Measurements from ENCODE around the gene LTK. TPM values are rescaled to one million over a fixed set of nuclear protein-coding genes. Genes with fewer than 3 reads are reported as not detected.

Gene LTK
- total and polyA plus RNA-seq, 2 of the 8 experiments (the other 6 are each of a cell fraction or from before 2014, with no cell fraction given), result 0.05 to 0.19 TPM

GRCh38 chr15:41556677-41557076 is 43.0 kb upstream of the LTK start:
- Histone ChIP-seq H3K79me1 (ENCODE audit: low read depth, low read length) (no peaks in the 10 kb centered on the region; the same call in none of the 2 replicates), H3K4me1 (replicated peaks in 1 of 4; ENCODE audit: control insufficient read depth in 3 of 4, insufficient read depth in 4 of 4, low read length in 3 of 4) (peaks cover 5 to 28% (median 22%) of the 10 kb centered on the region in 4 experiments), H3K18ac (ENCODE audit: extremely low read depth, low read length) (no peak overlapping the region), H3K23me2 (ENCODE audit: low read depth, low read length) (peaks cover 9% of the 10 kb centered on the region; the same call in 1 of the 2 replicates), H3K4me3 (ENCODE audit: extremely low read depth in 1 of 4, insufficient read depth in 2 of 4, low read depth in 3 of 4, low read length in 4 of 4) (no peak overlapping the region), H3K9me3 (ENCODE audit: insufficient read depth in 2 of 2, low read depth in 1 of 2, low read length in 1 of 2) (no peaks in the 10 kb centered on the region), H4K20me1 (replicated peaks in 1 of 2; ENCODE audit: control insufficient read depth in 1 of 2, insufficient read depth in 2 of 2, low read length in 2 of 2) (peaks cover 1 to 3% of the 10 kb centered on the region in 2 experiments), H3K79me2 (ENCODE audit: control insufficient read depth in 1 of 2, insufficient read depth in 2 of 2, low read length in 2 of 2) (peaks cover 0 to 21% of the 10 kb centered on the region in 2 experiments; a peak in 1 of 4 replicates), H2BK15ac (ENCODE audit: low read length) (no peak overlapping the region), H4K5ac (ENCODE audit: insufficient read length, low read depth, low read length) (no peak overlapping the region), H3K14ac (ENCODE audit: insufficient read length) (no peak overlapping the region), H3K27ac (ENCODE audit: low read depth, low read length) (no peak overlapping the region), H2BK120ac (replicated peaks; ENCODE audit: low read depth, low read length) (no peak overlapping the region), H3K27me3 (replicated peaks in 1 of 4; ENCODE audit: control insufficient read depth in 3 of 4, extremely low read depth in 1 of 4, insufficient read depth in 3 of 4, low read length in 3 of 4) (no peaks in the 10 kb centered on the region; a peak in 2 of 7 replicates), H3K23ac (ENCODE audit: insufficient read length) (no peak overlapping the region), H3K36me3 (ENCODE audit: control insufficient read depth in 2 of 4, insufficient read depth in 4 of 4, low read length in 3 of 4) (peaks cover 0 to 6% (median 0%) of the 10 kb centered on the region in 4 experiments; a peak in 1 of 8 replicates), H2AFZ (ENCODE audit: low read length) (no peak overlapping the region), H3K56ac (replicated peaks; ENCODE audit: insufficient read length, low read depth, low read length) (no peak overlapping the region), H4K91ac (replicated peaks; ENCODE audit: insufficient read length, low read length) (no peak overlapping the region), H2BK20ac (ENCODE audit: low read length) (no peak overlapping the region), H2BK5ac (ENCODE audit: low read depth, low read length) (no peak overlapping the region), H2AK5ac (ENCODE audit: low read depth, low read length) (no peak overlapping the region), H3K4ac (replicated peaks; ENCODE audit: insufficient read length, low read depth, low read length) (no peak overlapping the region), H4K8ac (ENCODE audit: extremely low read depth, insufficient read depth, low read length) (no peak overlapping the region), H2BK12ac (ENCODE audit: low read depth, low read length) (no peak overlapping the region), H3K4me2 (ENCODE audit: insufficient read depth in 1 of 2, low read depth in 2 of 2, low read length in 2 of 2) (no peak overlapping the region), H3K9ac (replicated peaks in 1 of 4; ENCODE audit: extremely low read depth in 1 of 4, low read depth in 3 of 4, low read length in 3 of 4) (no peak overlapping the region)
- TF ChIP-seq SIN3A (conservative IDR thresholded peaks at IDR 0.05 in 1 of 2, IDR thresholded peaks at IDR 0.05 in 1 of 2; ENCODE audit: low read depth in 1 of 2, low read length in 2 of 2) (no peak), MAX (IDR thresholded peaks at IDR 0.05) (no peak), RBBP5 (IDR thresholded peaks at IDR 0.05; ENCODE audit: borderline replicate concordance, low read depth, low read length) (no peak), CHD2 (IDR thresholded peaks at IDR 0.05; ENCODE audit: low read length) (no peak), SP2 (IDR thresholded peaks at IDR 0.05; ENCODE audit: low read length) (no peak), SIRT6 (IDR thresholded peaks at IDR 0.05; ENCODE audit: low read length) (no peak), CEBPB (IDR thresholded peaks at IDR 0.05; ENCODE audit: low read depth, low read length) (no peak), SRF (IDR thresholded peaks at IDR 0.05; ENCODE audit: low read depth, low read length) (no peak)
- 90% methylated on average over 3 of the region's 5 CpGs; no CpG with 5 or more reads in 1 of the 2 experiments for WGBS, 2 experiments (ENCODE audit: extremely low coverage in 1 of 2, insufficient coverage in 1 of 2, insufficient read length in 1 of 2, insufficient replicate concordance in 2 of 2, low coverage in 1 of 2, low lambda C conversion rate in 2 of 2, missing lambda C conversion rate in 1 of 2)
- DNase-seq (ENCODE audit: low read depth in 1 of 2, low spot score in 2 of 2), result no peak
- ChIA-PET CTCF (ENCODE audit: partially characterized antibody) (interaction anchor here (0.6 to 3.7 kb wide), 15 partner anchors 8 to 348 kb away, joined by 3 to 21 read pairs (median 4); no protein-coding TSS in a partner anchor), POLR2A (ENCODE audit: partially characterized antibody) (interaction anchor here (1.6 to 21.2 kb wide), 3 partner anchors 11 to 25 kb away, joined by 5 to 643 read pairs (median 8); partner anchors contain the start of gene RPAP1)
- no peak for FAIRE-seq

Data from H1 (cell line).